GF-D8 (cell line): Measurements from ENCODE around the gene CENPM.

Experiments
- DNase-seq: peaks from one replicate; lab custom pipeline; 2025; lab: John Stamatoyannopoulos, UW

The CENPM gene

DNA sequence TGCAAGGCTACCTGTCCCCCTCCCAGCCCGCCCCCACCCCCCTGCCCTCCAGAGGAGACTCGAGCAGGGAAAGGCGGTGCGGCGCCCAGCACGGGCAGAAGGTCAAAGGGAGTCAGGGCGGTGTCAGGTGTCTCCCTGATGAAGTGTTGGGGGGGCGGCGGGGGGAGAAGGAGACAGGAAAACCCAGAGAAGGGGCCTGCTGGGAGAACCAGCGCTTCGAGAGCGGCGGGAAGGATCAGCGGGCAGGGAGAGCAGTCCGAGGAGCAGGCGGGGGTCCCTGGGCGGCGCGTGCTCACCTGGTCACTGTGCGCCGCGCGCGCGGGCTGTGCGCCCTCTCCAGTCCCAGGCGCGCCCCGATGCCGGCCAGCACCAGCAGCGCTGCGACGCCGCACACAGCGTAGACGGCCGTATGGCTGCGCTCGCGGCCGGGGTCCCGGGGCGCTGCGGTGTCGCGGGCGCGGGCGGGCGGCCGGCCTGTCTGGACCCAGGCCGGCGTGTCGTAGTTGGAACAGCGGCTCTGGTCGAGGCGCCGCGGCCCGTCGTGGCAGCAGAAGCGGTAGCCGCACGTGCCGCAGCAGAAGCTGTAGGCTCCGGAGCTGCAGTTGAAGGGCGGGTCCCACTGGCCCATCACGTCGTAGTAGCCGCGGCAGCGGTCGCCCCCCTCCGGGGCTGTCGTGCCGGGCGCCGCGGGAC, 33.0 kb downstream of the CENPM start:
- no peak for DNase-seq

DNA sequence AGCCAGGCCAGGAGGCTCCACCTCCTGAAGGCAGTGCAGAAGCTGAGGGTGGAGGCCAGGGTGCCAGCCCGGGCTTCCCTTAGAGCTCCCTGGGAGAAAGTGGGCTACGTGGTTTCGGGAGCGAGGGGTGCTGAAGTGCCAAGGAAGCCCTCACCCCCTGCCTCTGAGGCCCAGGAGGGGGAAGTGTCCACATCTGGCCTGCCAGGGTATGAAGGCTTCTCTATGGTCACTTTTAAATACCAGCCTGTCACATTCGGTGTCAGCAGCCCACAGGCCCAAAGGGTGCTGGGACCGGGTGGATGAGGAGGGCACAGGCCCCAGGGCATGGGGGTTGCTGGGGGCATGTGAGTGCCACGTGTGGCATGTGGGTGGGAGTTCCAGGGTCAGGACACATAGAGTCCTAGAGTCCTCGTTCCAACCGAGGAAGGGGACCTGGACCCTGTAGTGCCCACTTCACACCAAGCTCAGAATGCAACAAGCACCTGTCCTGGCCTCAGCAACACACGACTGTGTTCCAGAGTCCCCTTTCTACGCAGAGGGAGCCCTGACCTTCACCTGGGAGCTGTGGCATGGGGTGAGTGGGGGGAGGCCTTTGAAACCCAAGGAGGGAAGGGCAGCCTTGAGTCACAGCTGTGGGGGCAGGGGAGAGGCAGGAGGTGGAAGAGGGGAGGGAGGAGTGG, 33.8 kb downstream of the CENPM start:
- DNase-seq, result no peak

DNA sequence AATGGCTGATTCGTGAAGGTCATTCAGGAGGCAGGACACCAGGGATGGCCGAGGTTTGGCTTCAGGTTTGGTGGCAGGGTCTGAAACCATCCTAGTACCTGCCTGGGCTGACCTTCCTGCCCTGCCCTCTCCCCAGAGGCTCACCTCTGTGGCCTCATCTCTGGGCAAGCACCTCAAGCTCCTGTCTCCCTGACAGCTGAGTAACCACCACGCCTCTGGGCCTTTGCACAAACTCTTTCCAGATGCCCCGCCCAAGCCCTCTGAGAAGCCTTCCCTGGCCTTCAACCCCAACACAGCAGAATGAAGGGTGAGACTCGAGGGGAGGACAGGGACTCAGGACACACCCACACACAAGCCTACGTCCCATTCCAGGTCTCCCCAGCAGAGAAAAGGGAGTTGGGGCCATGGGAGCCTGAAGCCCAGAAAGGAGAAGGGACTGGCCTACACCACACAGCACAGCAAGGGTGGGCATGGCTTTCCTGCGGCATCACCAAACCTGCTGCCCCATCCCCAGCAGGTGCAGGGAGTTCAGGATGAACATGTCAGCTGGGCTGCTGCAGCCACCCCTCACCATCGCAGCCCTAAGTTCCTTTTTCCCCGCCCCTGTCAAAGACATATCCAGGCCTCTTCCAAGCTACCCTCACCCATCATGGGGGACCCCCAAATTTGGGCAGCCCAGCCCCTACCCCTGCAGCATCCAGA, 34.5 kb downstream of the CENPM start:
- DNase-seq, result no peak

DNA sequence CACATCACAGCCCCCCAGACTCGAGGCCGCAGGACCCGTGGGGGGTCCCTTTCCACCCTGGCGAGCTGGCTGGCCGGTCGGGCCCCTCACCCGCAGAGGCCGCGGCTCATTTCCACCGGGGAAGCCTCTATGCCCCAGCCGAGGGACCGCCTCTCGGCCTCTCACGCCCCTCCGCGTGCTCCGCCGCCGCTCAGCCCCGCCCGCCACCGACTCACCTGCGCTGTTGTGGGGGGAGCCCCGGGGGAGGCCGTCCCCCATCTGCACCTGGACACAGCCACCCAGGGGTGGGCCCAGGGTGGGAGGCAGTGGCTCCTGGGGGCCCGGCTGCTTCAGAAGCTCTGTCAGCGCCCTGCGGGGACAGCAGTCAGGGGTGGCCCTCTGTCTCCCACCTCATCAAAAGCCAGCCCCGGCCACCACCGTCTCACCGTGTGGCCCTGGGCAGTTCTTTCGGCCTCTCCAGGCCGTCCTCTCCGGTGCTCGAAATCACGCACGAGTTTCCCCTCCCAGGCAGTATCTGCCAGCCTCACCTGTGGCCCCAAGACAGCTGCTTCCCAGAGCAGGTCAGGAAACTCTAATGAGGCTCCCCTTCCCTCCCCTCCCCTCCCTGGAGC, 35.8 kb downstream of the CENPM start:
- no peak for DNase-seq

DNA sequence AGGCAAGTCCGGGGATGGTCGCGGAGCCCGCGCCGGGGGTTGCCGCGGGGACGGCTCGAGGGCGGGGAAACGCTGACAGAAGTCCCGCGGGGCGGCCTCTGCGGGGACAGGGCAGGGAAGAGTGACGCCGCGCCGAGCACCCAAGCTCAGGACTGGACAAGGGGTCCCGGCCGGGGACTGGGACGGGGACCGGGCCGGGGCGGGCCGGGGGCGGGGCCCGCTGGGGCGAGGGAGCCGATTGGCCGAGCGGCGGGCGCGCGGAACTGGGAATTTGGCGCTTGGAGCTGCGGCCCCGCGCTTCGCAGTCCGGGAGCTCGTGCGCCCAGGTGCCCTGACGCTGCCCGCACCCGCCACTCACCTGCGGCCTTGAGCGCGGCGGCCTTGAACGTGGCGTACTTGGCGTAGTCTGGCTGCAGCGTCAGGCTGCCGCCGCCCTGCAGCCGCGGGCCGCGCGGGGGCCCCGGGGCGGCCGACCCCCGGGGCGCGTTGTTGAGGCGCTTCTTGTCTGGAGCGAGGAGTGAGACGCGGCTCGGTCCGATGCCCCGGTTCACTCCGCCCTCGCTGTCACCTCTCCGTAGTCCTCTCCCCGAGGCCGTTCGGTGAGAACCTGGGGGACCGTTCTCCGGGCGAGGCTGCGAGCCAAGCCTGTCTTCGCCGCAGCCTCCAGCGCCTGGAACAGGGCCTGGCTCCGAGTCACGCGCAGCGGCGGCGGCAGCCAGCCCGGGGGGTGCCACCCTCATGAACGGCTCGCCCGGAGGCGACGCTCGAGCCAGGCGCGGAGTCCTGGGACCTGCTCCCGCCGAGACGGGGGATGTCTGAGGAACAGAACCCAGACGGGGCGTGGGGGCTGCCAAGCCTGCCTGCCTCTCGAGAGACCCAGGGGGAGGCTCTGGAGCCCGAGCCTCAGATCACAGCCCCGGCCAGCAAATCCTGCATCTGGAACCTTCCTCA, 36.6 kb downstream of the CENPM start:
- DNase-seq, result no peak

DNA sequence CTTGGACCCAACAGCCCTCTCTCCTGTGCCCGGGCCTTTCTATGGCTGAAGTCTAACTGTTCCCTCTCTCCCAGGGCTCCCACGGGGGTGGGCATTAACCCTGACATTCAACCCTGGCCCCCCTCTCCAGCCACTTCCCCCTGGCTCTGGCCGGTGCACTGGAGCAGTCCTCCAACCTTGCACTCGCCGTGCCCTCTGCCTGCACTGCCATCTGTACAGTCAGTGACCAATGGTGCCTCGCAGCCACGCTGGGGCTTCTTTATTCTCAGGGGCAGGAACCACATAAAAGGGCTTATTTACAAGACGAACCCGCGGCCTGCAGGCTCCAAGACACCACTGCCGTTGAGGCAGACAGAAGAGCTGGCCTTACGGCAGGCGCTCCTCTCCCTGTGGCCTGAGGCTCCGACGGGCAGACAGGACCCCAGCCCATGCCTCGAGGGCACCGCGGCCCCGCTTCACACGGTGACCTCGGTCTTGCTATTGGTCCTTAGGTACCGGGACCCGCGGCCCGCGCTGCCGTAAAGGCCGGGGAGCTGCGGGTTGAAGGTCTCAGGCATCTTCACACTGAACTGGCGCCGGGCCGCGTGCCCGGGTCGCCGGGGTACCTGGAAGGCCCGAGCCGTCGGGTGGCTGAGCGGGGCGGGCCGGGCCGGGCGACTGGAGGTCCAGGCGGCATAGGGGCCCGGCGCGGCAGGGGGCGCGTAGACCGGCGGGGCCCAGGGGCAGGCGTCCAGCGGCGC, 37.5 kb downstream of the CENPM start:
- no peak for DNase-seq

DNA sequence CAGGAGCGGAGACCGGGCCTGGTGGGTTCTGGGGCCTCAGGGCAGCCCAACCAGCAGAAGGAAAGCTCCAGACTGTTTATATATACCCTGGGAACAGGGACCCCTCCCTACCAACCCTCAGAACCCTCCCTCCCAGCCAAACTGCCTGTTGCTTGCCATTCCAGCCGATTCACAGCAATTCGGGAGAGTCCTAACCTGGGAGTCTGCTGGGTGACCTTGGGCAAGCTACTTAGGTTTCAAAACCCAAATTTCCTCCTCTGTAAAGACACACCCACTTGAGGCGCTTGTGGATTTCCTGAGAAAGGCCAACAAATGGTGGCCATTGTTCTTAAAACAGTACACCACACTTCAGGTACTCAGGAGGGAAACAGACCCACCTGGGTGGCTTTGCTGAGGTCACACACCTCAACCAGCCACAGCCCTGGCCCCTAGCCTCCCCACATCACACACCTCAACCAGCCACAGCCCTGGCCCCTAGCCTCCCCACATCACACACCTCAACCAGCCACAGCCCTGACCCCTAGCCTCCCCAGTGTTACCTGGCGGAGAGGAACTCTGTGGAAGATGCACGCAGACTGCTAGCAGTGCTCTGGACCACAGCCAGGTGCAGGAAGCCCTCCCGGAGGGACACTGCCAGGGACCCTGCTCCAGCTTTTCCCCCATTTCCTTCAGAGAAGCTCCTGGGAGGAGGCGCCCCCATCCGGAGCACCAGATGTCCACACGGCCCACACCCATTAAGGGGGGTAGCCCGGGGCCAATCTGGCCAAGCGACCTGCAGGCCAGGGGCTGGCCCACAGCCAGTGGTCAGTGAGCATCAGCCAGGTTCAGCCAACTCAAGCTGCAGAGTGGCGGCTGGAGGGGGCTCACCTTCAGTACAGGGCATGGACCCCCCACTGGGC, 38.3 kb downstream of the CENPM start:
- DNase-seq, result no peak

DNA sequence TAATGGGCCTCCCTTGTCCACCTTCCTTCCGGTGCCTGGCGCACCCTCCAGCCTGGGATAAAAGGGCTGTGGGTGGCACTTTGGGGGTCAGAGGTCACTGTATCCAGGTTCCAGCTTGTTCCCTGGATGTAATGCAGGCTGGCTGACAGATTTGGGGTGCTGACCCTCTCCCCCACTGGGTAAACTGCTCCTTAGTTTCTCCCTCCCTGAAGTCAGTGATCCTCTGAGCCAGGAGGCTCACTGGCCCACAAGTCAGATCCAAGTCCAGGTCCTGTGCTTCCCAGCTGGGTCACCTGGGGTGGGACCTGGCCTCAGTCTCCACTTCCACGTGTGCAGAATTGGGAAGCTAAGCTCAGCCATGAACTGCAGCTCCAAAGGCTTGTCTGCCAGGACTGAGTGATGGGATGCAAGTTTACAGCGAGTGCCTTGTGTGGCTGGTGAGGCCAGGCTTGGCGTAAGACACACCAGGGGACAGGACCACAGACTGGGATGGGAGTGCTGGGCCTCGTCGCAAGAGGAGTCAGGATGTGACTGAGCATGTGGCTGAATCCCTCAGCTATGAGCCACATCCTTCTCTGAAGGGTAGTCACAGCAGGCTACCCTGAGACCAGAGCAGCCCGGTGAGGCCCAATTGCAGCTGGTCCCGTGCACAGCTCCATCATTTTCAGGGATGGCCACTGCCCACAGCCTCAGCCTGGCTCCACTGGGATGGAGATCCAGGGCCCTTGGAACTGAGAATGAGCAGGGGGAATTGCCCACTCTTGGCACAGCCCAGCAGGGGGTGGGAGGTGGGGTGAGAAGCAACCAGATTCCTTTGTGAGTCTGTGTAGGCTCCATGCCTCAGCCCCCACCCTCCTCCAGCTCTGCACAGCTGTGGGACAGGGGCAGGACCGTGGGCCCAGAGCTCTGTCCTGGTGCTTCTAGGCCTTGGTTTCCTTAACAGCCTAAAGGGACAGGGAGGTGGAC, 39.2 kb downstream of the CENPM start:
- no peak for DNase-seq

DNA sequence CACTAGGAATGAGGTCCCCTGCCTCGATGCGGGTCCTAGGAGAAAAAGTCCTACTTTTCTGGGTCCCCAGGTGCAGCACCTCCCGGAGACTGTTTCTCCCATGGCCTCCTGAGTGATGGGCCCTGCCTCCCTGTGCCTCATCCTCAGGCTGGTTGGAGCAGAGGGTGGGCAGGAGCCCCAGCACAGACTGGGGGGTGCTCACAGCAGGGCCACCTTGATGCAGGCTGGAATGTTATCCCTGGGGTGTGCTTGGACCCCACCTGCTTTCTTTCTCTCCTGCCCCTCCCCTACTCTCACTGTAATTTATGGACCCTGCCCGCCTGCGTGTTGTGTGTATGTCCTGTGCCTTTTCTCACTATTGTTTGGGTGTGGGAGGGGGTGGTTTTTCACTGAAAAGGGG, 40.1 kb downstream of the CENPM start:
- DNase-seq, result no peak

DNA sequence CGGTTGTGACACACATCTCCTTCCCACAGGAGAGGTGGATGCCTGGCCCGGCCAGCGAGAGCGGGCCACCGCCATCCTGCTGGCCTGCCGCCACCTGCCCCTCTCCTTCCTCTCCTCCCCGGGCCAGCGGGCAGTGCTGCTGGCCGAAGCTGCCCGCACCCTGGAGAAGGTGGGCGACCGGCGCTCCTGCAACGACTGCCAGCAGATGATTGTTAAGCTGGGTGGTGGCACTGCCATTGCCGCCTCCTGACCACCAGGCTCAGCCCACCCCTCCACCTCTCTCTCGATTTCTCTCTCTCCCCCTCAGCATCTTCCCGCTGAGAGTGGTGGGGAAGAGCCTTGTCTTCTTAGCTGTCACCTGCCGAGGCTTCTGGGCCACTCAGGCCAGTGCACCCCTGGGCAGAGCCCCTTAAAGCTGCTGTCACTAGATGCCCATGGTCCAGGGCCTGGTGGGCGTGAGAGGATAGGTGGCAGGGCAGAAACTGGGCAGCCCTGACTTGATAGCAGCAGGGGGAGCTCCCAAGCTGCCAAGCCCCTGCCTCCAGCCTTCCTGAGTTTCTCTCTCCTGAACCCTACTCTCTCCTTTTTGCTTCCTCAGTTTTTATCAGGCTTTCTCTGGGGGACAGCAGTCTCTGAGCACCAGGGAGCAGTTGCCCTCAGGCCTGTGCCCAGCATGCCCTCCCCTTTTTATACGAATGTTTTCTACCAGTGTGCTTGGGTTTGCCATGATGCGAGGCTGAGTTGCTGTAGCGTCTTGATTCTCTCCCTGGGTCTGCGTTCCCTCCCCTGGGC, 41.3 kb downstream of the CENPM start:
- no peak for DNase-seq

DNA sequence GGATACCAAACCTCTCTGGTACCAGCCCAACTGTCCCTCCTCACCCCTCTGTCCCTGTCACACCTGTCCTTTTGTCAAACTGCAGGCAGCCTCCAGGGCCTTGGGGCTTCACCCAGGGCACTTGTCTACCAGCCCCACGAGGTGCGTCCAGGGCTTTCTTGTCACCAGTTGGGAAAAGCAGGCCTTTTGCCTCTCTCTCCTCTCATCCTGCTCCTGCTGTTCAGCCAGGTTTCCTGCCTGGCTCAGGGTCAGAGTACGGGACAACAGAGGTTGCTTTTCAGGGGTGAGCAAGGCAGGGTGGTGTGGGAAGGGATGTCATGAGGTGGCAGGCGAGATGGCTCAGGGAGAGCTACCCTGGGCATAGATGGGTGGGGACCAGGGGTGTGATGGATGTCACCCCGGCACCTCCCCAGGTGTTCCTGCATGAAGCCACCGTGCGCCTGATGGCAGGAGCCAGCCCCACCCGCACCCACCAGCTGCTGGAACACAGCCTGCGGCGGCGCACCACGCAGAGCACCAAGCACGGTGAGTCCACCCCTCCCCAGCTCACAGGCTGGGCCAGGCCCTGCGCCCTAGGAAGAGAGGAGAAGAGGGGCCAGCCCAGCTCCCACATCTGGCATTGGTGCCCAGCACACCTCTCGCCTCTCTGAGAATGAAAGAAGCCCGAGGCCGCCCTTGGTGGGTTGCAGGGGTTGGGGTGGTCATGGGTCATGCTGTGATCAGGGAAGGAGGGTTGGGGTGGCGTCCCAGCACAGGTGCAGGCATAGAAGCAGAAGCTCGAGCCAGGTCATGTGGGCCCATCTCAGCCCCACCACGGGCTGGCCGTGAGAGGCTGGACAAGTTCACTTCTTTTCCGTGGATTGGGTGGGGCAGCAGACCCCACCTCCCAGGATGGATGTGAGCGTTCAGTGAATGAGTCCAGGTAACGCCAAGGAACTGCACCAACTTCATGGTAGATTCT, 42.2 kb downstream of the CENPM start:
- no peak for DNase-seq

DNA sequence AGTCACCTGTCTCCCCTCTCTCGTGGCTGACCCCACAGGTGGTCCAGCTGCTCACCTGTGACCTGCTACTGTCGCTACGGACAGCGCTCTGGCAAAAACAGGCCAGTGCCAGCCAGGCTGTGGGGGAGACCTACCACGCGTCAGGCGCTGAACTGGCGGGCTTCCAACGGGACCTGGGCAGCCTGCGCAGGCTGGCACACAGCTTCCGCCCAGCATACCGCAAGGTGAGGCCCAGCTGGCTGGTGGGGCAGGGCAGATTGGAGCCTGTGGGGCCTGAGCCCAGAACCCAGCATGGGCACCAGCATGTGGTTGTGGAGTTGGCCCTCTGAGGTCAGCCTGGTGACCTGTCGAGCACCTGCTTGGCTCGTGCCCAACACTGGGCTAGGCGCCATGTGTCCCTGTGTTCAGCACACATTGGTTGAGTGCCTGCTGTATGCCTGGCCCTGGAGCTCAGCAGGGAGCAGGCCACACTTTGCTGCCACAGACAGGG, 44.0 kb downstream of the CENPM start:
- DNase-seq, result no peak

DNA sequence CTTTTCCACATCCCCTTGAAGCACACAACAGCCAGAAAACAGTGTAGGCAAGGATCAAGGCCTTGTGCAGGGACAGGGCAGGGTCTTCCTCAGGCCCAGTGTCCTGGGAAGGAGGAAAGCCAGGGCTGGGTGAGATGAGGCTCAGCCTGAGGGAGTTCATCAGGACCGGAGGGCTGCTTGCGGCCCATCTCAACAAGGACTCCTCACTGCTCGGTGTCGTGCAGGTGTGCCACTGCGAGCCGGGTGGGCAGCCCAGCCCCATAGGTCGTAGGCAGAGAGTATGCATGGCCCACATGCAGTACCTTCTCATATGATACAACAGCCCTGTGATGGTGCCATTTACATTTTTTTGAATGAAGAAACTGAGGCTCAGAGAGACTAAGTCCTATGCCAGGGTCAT, 44.9 kb downstream of the CENPM start:
- no peak for DNase-seq

DNA sequence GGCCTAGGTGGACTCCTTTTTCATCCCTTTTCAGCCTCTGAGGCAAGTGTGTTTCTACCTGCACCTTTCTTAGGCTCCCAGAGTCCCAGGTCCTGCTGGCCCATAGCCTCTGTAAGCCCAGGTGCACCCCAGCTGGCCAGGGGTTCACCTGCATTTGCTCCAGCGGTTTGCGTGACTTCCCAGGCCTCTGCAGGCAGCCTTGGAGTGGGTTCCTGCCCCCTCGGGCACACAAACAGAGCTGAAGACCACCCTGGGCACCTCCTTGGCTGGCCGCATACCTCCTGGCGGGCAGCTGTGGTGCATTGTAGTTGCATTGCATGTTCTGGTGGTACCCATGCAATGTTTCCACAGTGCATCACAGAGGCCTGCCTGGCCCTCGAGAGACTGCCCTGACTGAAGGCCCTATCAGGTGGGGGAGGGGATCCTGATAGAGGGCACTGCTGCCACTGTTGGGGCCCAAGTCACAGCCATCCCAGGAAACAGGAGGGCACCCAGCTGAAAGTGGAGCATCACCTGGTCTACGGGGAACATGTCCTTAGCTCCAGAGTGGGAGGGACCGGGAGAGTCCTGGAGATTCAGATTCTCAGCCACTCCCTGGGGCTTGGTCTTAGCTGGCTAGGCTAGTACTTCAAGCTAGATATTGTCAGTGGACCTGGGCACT, 46.2 kb downstream of the CENPM start:
- no peak for DNase-seq

DNA sequence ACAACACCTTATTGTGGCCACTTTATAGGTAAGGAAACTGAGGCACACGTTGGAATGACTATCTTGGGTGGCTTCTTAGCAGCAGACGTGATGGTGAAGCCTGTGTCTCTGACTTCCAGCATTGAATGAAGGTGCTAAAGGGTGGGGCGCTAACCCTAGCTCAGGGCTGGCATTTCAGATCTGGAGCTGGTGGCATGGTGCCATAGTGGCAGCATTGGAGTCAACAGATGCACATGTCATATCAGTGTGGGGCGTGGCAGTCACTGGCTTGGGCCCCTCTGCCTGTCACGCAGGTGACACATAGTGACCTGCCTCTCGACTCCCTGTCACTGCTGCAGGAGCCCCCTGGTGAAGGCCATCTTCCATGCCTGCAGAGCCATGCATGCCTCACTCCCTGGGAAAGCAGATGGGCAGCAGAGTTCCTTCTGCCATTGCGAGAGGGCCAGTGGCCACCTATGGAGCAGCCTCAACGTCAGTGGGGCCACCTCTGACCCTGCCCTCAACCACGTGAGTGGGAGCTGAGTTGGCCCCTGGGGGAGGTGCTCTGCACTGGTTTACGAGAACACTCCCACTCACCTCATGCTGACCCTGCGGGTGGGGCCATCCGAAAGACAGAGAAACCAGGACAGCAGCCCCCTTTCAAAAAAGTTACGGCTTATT, 46.8 kb downstream of the CENPM start:
- DNase-seq, result no peak

DNA sequence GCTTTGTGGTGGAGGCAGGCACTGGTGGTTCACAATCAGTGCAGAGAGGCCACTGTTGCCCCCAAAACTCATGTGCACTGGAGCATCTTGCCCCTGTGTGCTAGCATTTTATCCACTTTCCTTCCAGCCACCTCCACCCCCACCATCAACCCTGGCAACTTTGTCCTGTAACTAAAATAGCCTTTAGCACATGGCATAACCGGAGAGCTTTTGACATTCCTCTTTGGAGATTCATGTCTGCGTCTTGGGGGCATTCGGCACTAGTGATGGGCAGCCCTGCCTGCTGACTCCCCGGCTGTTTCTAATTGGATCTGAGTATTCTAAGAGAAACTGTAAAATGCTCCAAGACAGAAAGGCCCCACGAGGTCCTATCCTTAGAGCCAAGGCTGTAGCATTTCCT, 47.8 kb downstream of the CENPM start:
- DNase-seq, result no peak
